C4-2B (cell line): Measurements from ENCODE around the gene RTTN.

Experiments used
- CTCF ChIP-seq: fragments of 450-650 bp; conservative IDR thresholded peaks from 2 replicates; pipeline ENCODE4 v1.5.1; 2017; ENCODE audit warnings: mild to moderate bottlenecking
- ZFX ChIP-seq: fragments of 450-650 bp; IDR thresholded peaks from 2 replicates; pipeline ENCODE4 v1.6.1; 2017

- no peak for TF ChIP-seq CTCF
- no peak for TF ChIP-seq ZFX
Measured at GRCh38 chr18:70249118-70249517, 43.6 kb upstream of the RTTN start.
